Prostate gland (tissue), 2 donors: ENCODE results near the gene RTEL1. TPM values are rescaled to one million over a fixed set of nuclear protein-coding genes. Genes with fewer than 3 reads are reported as not detected.

ENCODE experiments used
- DNase-seq: peaks from one replicate; pipeline ENCODE4 v3.0.0-alpha.2; 2019; ENCODE audit warnings: low spot score
- H3K27ac ChIP-seq, 2 donors: fragments of 200-600 bp; sonication (generic); 2 replicates each; pipeline ENCODE4 v1.5.1; 2017 to 2019
- H3K27me3 ChIP-seq: fragments of 200-600 bp; sonication (generic); replicated peaks from 2 replicates; pipeline ENCODE4 v1.5.1; 2019; ENCODE audit not compliant: insufficient read depth
- H3K36me3 ChIP-seq, 2 donors: fragments of 200-600 bp; sonication (generic); 1 replicate in 1 of 2; 2 replicates in 1 of 2; pipeline versions ENCODE4 v1.5.1 to v1.8.1; 2017 to 2019
- H3K4me1 ChIP-seq: fragments of 200-600 bp; sonication (generic); replicated peaks from 2 replicates; pipeline ENCODE4 v1.5.1; 2019
- H3K4me3 ChIP-seq, 2 donors: fragments of 200-600 bp; sonication (generic); 2 replicates each; pipeline ENCODE4 v1.5.1; 2017 to 2019
- H3K9me3 ChIP-seq: fragments of 200-600 bp; sonication (generic); 2 replicates; pipeline ENCODE4 v1.5.1; 2017
- POLR2A ChIP-seq: fragments of 450-650 bp; IDR thresholded peaks from one replicate; pipeline ENCODE4 v1.6.1; 2016; ENCODE audit warnings: antibody characterized with exemption, mild to moderate bottlenecking
- POLR2AphosphoS5 ChIP-seq: sonication (generic); formaldehyde crosslinking; IDR thresholded peaks from one replicate; pipeline ENCODE4 v1.6.1; 2017; ENCODE audit warnings: antibody characterized with exemption
- WGBS: methylation state at CpG from one replicate; pipeline ENCODE4 v1.1.5; 2018; 5-methylcytosine and 5-hydroxymethylcytosine counted together
- intact Hi-C: fragments of 100-400 bp; cut with DNase I; formaldehyde crosslinking; loops from one replicate; pipeline ENCODE4 v1.14.2; 2022
- total RNA-seq, 2 donors: library from RNA; depleted of rRNA; stranded (reverse); fragments of >200 nt; gene quantifications; one replicate each; pipeline ENCODE4 v1.1.0, GENCODE V29; 2016
- TF ChIP-seq, protein P1 (sequence below), 4 experiments: fragments of 200-600 bp in 2 of 4; fragments of 450-650 bp in 2 of 4; sonication (generic) in 2 of 4; IDR thresholded peaks; 1 replicate in 3 of 4; 2 replicates in 1 of 4; pipeline ENCODE4 v1.5.1; 2016 to 2019; ENCODE audit warnings: antibody characterized with exemption in 4 of 4, mild to moderate bottlenecking in 2 of 4, moderate library complexity in 2 of 4

Gene RTEL1
- total RNA-seq, 2 donors from 2014 or later, result 21.8 to 42.6 TPM

DNA sequence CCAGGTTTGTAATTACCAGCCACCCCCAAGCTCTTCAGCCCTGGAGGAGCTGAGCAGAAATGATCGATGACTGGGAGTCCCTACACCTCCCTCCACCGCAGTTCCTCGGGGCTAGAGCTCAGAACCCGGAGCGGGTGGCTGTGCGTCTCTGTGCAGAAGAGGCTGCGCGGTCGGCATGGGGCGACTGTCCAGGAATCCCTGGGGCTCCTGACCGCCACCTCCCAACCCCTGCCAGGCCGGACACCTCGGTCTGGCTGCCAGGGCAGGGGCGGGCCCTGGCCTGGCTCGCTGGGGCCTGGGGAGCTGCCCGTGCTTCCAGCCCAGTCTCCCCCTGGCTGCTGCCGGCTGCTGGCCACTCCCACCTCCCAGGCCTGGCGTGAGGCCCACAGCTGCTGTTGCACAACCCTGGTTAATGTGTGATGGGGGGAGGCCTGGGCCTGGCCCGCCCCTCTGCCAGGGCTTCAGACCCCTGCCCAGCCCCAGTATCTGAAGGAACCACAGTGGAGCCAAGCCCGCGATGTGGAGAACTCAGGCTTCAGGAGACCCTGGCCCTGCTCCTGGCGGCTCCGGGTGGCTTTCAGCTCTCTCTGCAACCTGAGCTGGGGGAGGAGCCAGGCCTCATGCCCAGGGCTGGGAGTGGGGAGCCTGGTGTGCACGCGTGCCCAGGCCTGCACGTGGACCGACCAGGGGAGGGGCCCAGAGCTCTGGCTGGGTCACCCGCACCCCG, 82.7 kb downstream of the RTEL1 start:
- Histone ChIP-seq H3K27me3 (no peaks in the 10 kb centered on the region), H3K36me3 (no peaks in the 10 kb centered on the region), H3K4me1 (peaks cover 35% of the 10 kb centered on the region), H3K27ac (peak overlapping the region; percentile 96), H3K4me3 (peak overlapping the region; percentile 72 to 75), H3K9me3 (no peaks in the 10 kb centered on the region)
- peak; percentile 95 for DNase-seq
- intact Hi-C loops, result loop anchor here (2.0 to 10.0 kb wide), 2 partner anchors 114 to 224 kb away; partner anchors contain the start of genes GMEB2 and ZNF512B
- WGBS, result 0% methylated on average over 14 of the region's 29 CpGs
- peak; percentile 86 for TF ChIP-seq POLR2AphosphoS5
- peak; percentile 71 for TF ChIP-seq POLR2A
- TF ChIP-seq, protein P1, sequence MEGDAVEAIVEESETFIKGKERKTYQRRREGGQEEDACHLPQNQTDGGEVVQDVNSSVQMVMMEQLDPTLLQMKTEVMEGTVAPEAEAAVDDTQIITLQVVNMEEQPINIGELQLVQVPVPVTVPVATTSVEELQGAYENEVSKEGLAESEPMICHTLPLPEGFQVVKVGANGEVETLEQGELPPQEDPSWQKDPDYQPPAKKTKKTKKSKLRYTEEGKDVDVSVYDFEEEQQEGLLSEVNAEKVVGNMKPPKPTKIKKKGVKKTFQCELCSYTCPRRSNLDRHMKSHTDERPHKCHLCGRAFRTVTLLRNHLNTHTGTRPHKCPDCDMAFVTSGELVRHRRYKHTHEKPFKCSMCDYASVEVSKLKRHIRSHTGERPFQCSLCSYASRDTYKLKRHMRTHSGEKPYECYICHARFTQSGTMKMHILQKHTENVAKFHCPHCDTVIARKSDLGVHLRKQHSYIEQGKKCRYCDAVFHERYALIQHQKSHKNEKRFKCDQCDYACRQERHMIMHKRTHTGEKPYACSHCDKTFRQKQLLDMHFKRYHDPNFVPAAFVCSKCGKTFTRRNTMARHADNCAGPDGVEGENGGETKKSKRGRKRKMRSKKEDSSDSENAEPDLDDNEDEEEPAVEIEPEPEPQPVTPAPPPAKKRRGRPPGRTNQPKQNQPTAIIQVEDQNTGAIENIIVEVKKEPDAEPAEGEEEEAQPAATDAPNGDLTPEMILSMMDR (IDR thresholded peaks at IDR 0.05), result peak in 3 of 4 experiments; percentile 35 to 64 (median 57)

DNA sequence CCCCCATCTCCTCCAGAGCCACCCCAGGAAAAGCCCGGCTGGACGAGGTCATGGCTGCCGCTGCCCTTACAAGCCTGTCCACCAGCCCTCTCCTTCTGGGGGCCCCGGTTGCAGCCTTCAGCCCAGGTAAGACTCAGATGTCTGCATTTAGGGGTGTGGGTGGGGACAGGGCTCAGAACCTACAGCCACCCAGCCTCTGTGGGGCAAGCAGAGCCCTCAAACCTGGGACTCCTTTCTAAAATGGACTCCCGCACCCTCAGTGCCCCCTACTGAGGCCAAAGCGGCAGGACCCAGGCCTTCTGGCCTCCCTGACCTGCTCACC, 83.2 kb downstream of the RTEL1 start:
- no peak for DNase-seq
- H3K4me3 ChIP-seq, result peak overlapping the region; percentile 72 to 75
- H3K27me3 ChIP-seq, result no peaks in the 10 kb centered on the region
- peaks cover 35% of the 10 kb centered on the region for H3K4me1 ChIP-seq
- H3K9me3 ChIP-seq, result no peaks in the 10 kb centered on the region
- WGBS, result 30% methylated on average over 4 of the region's 6 CpGs
- no peaks in the 10 kb centered on the region for H3K36me3 ChIP-seq
- peak overlapping the region; percentile 96 for H3K27ac ChIP-seq
- intact Hi-C loops, result loop anchor here (2.0 to 10.0 kb wide), 2 partner anchors 115 to 223 kb away; partner anchors contain the start of genes GMEB2 and ZNF512B
- no peak for TF ChIP-seq POLR2AphosphoS5
- TF ChIP-seq, protein P1 (IDR thresholded peaks at IDR 0.05), result no peak
- no peak for TF ChIP-seq POLR2A

DNA sequence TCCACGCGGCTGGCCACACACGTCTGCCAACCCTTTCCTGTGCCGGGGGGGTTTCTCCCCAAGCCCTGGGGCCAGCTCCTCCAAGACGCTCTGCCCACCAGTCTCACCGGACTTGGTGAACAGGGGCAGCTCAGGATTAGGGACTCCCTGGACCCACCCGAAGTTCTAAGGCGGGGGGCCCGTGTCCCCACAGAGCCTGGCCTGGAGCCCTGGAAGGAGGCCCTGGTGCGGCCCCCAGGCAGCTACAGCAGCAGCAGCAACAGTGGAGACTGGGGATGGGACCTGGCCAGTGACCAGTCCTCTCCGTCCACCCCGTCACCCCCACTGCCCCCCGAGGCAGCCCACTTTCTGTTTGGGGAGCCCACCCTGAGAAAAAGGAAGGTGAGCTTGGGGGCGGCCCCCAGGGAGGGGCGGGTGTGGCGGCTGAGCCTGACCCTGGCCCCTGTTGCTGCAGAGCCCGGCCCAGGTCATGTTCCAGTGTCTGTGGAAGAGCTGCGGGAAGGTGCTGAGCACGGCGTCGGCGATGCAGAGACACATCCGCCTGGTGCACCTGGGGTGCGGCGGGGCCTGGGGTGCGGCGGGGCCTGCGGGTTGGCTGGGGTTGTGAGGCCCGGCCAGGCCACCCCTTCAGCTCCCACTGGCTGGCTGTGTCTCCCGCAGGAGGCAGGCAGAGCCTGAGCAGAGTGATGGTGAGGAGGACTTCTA, 83.7 kb downstream of the RTEL1 start:
- no peak for DNase-seq
- Histone ChIP-seq H3K4me1 (peaks cover 35% of the 10 kb centered on the region), H3K36me3 (no peaks in the 10 kb centered on the region), H3K27me3 (no peaks in the 10 kb centered on the region), H3K4me3 (peak overlapping the region in 1 of 2 donors; percentile 75), H3K27ac (peak overlapping the region; percentile 96), H3K9me3 (no peaks in the 10 kb centered on the region)
- 74% methylated on average over 28 of the region's 30 CpGs for WGBS
- TF ChIP-seq POLR2AphosphoS5, result no peak
- TF ChIP-seq POLR2A, result no peak
- TF ChIP-seq, protein P1 (IDR thresholded peaks at IDR 0.05), result no peak
- intact Hi-C loops, result loop anchor here (2.0 to 10.0 kb wide), 2 partner anchors 115 to 223 kb away; partner anchors contain the start of genes GMEB2 and ZNF512B

DNA sequence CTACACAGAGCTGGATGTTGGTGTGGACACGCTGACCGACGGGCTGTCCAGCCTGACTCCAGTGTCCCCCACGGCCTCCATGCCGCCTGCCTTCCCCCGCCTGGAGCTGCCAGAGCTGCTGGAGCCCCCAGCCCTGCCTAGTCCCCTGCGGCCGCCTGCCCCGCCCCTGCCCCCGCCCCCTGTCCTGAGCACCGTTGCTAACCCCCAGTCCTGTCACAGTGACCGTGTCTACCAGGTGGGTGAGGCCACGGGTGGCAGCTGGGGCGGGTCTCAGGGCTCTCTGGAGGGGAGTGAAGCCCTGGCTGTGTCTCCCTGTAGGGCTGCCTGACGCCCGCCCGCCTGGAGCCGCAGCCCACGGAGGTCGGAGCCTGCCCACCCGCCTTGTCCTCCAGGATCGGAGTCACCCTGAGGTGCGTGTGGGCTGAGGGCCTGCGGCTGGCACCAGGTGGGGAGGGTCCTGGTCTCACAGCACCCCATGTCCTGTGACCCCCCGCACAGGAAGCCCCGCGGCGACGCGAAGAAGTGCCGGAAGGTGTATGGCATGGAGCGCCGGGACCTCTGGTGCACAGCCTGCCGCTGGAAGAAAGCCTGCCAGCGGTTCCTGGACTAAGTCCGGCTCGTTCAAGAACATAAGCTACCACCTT, 84.4 kb downstream of the RTEL1 start:
- intact Hi-C loops, result loop anchor here (10.0 kb wide), 1 partner anchor 222 kb away; the partner anchor contains the start of gene ZNF512B
- Histone ChIP-seq H3K4me3 (peak overlapping the region in 1 of 2 donors; percentile 3), H3K9me3 (no peaks in the 10 kb centered on the region), H3K36me3 (no peaks in the 10 kb centered on the region), H3K27ac (peak overlapping the region; percentile 96), H3K27me3 (no peaks in the 10 kb centered on the region), H3K4me1 (peaks cover 35% of the 10 kb centered on the region)
- WGBS, result 79% methylated on average over 36 of the region's 37 CpGs
- TF ChIP-seq, protein P1 (IDR thresholded peaks at IDR 0.05), result no peak
- no peak for TF ChIP-seq POLR2AphosphoS5
- TF ChIP-seq POLR2A, result no peak
- no peak for DNase-seq
